ENCODE data around the gene CCDC192.

Gene CCDC192

GRCh38 chr5:127851964-127852363 lies 148.8 kb downstream of the CCDC192 start:
- DNase-seq: no peak

GRCh38 chr5:127854520-127854919 lies 151.3 kb downstream of the CCDC192 start:
- no peak for DNase-seq

- no peak for DNase-seq
Observed at GRCh38 chr5:127856292-127856691, 153.1 kb downstream of the CCDC192 start.

- DNase-seq: no peak
Observed at GRCh38 chr5:127858116-127858784, 155.1 kb downstream of the CCDC192 start.

- no peak for DNase-seq
Observed at GRCh38 chr5:127860291-127860690, 157.1 kb downstream of the CCDC192 start.

- no peak for DNase-seq
Observed at GRCh38 chr5:127863161-127863560, 160.0 kb downstream of the CCDC192 start.

GRCh38 chr5:127863610-127864395 lies 160.6 kb downstream of the CCDC192 start:
- no peak for DNase-seq

GRCh38 chr5:127864511-127864910 lies 161.3 kb downstream of the CCDC192 start:
- DNase-seq: no peak

GRCh38 chr5:127865273-127865672 lies 162.1 kb downstream of the CCDC192 start:
- DNase-seq: no peak

GRCh38 chr5:127867022-127867783 lies 164.0 kb downstream of the CCDC192 start:
- DNase-seq: no peak

GRCh38 chr5:127870914-127871313 lies 167.7 kb downstream of the CCDC192 start:
- DNase-seq: no peak

- no peak for DNase-seq
Observed at GRCh38 chr5:127871503-127872153, 168.4 kb downstream of the CCDC192 start.

- DNase-seq: no peak
Observed at GRCh38 chr5:127872494-127872893, 169.3 kb downstream of the CCDC192 start.

GRCh38 chr5:127875235-127876021 lies 172.2 kb downstream of the CCDC192 start:
- DNase-seq: peak; percentile 64

- DNase-seq: peak; percentile 30
Observed at GRCh38 chr5:127876384-127876783, 173.2 kb downstream of the CCDC192 start.

- peak; percentile 48 for DNase-seq
Observed at GRCh38 chr5:127878174-127878750, 175.1 kb downstream of the CCDC192 start.

- no peak for DNase-seq
Observed at GRCh38 chr5:127884416-127884815, 181.2 kb downstream of the CCDC192 start.

GRCh38 chr5:127885176-127885575 lies 182.0 kb downstream of the CCDC192 start:
- no peak for DNase-seq

GRCh38 chr5:127886081-127886480 lies 182.9 kb downstream of the CCDC192 start:
- no peak for DNase-seq

GRCh38 chr5:127887282-127887681 lies 184.1 kb downstream of the CCDC192 start:
- peak; percentile 44 for DNase-seq

GRCh38 chr5:127891942-127892341 lies 188.8 kb downstream of the CCDC192 start:
- peak; percentile 34 for DNase-seq

All from fibroblast of skin of right biceps (primary cell).